T-helper 17 cell (primary cell): ENCODE measurements around the gene ARHGAP4. TPM values are rescaled to one million over a fixed set of nuclear protein-coding genes. Genes with fewer than 3 reads are reported as not detected.

Experiments used
- ATAC-seq: fragments of 150-1000 bp; cut with Tn5 transposase; 2 replicates; pipeline ENCODE4 v1.10.0; 2021; ENCODE audit warnings: mild to moderate bottlenecking, moderate library complexity
- DNase-seq, 3 donors: peaks; one replicate each; pipeline versions ENCODE4 v3.0.0 to v3.0.0-alpha.2; 2020 to 2021
- H3K9me3 ChIP-seq: one replicate; pipeline ENCODE4 v1.7.0; 2013; ENCODE audit warnings: low read length, mild to moderate bottlenecking; ENCODE audit not compliant: control insufficient read depth, poor library complexity, severe bottlenecking
- H3K27ac Mint-ChIP-seq: one replicate; pipeline ENCODE4 v1.8.0; 2022; ENCODE audit warnings: mild to moderate bottlenecking, moderate library complexity, mixed read lengths
- H3K27me3 Mint-ChIP-seq: one replicate; pipeline ENCODE4 v1.8.0; 2022; ENCODE audit warnings: mixed read lengths
- H3K36me3 Mint-ChIP-seq: one replicate; pipeline ENCODE4 v1.8.0; 2022; ENCODE audit warnings: low read depth, mixed read lengths
- H3K4me1 Mint-ChIP-seq: one replicate; pipeline ENCODE4 v1.8.0; 2022; ENCODE audit warnings: mild to moderate bottlenecking, mixed read lengths
- H3K4me3 Mint-ChIP-seq: one replicate; pipeline ENCODE4 v1.8.0; 2022; ENCODE audit warnings: mild to moderate bottlenecking, moderate library complexity, mixed read lengths
- total RNA-seq, 4 donors: library from RNA in 2 of 4; stranded (reverse) in 2 of 4; gene quantifications; one replicate each; pipeline ENCODE4 v1.2.3 and lab custom pipeline; 2022 to 2026

ARHGAP4 gene
- total RNA-seq, 2 donors from 2014 or later, result 374 to 404 TPM

DNA sequence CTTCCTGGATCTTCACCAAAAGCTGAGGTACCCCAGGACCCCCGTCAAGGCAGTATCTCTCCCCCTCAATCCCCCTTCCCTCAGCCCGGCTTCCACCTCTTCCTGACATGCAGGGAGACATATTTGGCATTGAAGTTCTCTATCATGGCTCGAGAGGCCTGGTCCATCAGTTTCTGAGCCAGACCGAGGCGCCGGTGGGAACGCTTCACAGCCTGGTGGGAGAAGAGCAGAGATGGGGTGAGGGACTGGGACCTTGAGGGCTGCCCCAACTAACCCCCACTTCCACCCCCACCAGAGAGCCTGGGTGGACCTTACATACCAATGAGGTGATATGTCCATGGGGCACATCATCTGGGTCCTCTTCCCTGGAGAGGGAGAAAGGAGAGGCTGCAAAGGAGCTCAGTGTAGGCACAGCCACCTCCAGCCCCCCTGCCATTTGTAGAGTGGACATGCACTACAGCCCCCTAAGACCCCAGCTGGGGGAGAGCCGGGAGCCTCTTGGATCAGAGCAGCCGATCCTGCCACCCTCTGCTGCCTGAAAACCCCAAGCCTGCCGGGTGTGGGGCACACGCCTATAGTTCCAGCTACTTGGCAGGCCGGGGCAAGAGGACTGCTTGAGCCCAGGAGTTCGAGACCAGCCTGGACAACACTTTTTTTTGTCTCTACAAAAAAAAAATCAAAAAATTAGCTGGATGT, 6.3 kb upstream of the ARHGAP4 start:
- DNase-seq (no peak), ATAC-seq (no peak)
- H3K9me3 ChIP-seq, result no peaks in the 10 kb centered on the region
- no peak overlapping the region for H3K27ac Mint-ChIP-seq
- no peaks in the 10 kb centered on the region for H3K27me3 Mint-ChIP-seq
- peaks cover 10% of the 10 kb centered on the region for H3K4me1 Mint-ChIP-seq
- H3K4me3 Mint-ChIP-seq, result no peak overlapping the region
- H3K36me3 Mint-ChIP-seq, result no peaks in the 10 kb centered on the region

DNA sequence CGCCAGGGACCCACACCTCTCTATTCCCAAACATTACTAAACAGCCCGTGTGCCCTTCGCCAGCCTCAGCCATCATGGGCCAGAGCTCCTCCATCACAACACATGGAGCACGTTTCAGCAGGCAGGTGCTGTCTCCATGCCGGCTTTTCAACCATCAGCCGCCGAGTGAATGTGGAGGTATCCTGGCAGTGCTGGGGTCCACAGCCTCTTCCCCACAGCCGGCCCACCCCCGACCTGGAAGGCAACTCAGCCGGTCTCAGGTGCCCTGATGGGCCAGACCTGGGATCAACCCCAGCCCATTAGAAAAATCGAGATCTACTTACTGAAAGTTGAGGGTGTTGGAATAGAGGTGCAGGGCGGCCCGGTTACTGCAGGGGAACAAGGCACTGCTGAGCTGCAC, 5.7 kb upstream of the ARHGAP4 start:
- Mint-ChIP-seq H3K27ac (peak overlapping the region; percentile 74), H3K27me3 (no peaks in the 10 kb centered on the region), H3K36me3 (no peaks in the 10 kb centered on the region), H3K4me1 (peaks cover 12% of the 10 kb centered on the region), H3K4me3 (no peak overlapping the region)
- DNase-seq, result no peak
- no peaks in the 10 kb centered on the region for H3K9me3 ChIP-seq
- no peak for ATAC-seq

DNA sequence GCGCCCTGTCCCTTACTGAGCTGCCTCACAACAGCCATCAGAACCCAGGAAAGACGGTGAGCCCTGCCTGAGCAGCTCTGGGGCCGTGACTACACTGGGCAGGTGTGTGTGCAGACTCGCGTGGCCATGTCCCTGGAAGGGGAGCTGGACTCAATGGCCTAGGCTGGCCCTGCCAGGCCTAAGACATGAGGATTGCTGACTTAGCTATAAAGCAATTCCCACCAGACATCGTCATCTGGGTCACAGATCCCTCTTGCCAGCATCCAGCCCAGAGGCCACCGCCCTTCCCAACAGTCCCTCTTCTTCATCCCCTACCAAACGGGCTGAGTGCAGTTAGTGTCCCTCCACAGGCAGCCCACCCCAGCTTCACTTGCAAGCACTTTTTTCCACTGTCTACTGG, 5.1 kb upstream of the ARHGAP4 start:
- Mint-ChIP-seq H3K4me3 (no peak overlapping the region), H3K27me3 (no peaks in the 10 kb centered on the region), H3K4me1 (peaks cover 10% of the 10 kb centered on the region), H3K27ac (peak overlapping the region; percentile 74), H3K36me3 (no peaks in the 10 kb centered on the region)
- DNase-seq (no peak), ATAC-seq (no peak)
- H3K9me3 ChIP-seq, result no peaks in the 10 kb centered on the region

DNA sequence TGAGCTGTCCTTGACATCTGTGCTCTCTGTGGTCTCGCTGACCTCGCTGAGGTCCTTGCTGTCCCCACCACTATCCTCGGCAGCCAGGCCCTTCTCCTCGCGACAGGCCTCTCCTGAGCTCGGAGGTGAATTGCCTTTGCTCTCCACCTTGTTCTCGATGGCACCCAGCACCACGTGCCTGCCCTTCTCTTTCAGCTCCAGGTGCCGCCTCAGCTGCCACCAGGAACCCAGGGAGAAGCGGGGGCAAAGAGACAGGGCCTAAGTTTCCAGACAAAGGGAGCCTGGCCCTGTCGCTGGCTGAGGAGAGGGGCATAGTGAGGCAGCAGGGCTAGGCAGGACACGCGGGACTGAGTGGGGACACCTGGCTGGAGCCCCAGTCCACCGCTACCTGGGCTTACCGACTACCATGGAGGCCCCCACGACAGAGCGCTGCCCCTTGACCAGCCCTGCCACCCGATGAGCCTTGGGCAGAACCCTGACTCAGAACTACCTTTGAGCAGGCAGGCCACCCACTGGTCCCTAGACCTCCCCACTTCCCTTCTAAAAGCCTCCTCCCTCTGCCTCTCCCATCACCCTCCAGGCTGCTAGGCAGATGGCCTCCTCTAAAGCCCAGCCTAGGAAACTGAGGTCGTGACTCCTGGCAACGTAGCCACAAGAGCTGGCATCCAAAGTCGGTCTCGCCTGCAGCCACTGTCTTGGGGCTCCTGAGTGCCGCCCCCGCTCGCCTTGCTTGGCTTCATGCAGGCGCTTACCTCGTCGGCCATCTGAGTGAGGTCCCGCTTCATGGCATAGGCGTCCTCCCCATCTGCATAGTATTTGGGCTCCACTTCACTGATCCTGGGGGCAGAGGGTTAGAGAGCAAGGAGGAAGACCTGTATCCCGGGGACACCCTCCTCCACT, 4.2 kb upstream of the ARHGAP4 start:
- Mint-ChIP-seq H3K4me3 (no peak overlapping the region), H3K27ac (no peak overlapping the region)

DNA sequence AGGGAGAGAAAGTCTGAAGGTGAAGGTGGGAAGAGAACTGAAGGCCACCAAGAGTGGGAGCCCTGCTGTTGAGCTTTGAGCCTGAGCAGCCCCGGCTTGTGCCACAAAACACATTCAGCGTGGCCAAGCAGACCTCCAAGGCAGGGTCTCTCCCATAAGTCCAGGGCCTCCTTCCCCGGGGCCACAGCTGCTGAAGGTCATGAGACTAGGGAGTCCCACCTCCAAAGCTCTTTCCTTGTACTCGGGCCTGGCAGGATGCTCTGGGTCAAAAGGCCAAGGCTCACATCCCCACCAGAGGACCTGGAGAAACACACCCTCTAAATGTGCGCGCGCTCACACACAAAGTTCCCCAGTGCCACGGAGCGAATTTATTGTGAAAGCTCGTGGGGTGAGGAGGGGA, 3.5 kb upstream of the ARHGAP4 start:
- H3K27me3 Mint-ChIP-seq, result no peaks in the 10 kb centered on the region
- H3K27ac Mint-ChIP-seq, result no peak overlapping the region
- no peak overlapping the region for H3K4me3 Mint-ChIP-seq
- no peak for ATAC-seq
- DNase-seq, result no peak
- no peaks in the 10 kb centered on the region for H3K36me3 Mint-ChIP-seq
- no peaks in the 10 kb centered on the region for H3K9me3 ChIP-seq
- peaks cover 12% of the 10 kb centered on the region for H3K4me1 Mint-ChIP-seq

More for the DNA sequence above, 4.2 kb upstream of the ARHGAP4 start:
- Mint-ChIP-seq H3K36me3 (no peaks in the 10 kb centered on the region), H3K27me3 (no peaks in the 10 kb centered on the region), H3K4me1 (peaks cover 10% of the 10 kb centered on the region)
- no peak for ATAC-seq
- no peak for DNase-seq
- no peaks in the 10 kb centered on the region for H3K9me3 ChIP-seq

- Mint-ChIP-seq H3K4me3 (peak overlapping the region; percentile 55), H3K4me1 (peaks cover 15% of the 10 kb centered on the region), H3K27me3 (no peaks in the 10 kb centered on the region), H3K27ac (peak overlapping the region; percentile 95), H3K36me3 (no peaks in the 10 kb centered on the region)
- no peaks in the 10 kb centered on the region for H3K9me3 ChIP-seq
- no peak for DNase-seq
- ATAC-seq, result no peak
Observed at GRCh38 chrX:153928846-153929245, 2.8 kb upstream of the ARHGAP4 start.

GRCh38 chrX:153927922-153928760, 2.1 kb upstream of the ARHGAP4 start:
- peak; percentile 79 for ATAC-seq
- no peaks in the 10 kb centered on the region for H3K36me3 Mint-ChIP-seq
- H3K9me3 ChIP-seq, result no peaks in the 10 kb centered on the region
- no peaks in the 10 kb centered on the region for H3K27me3 Mint-ChIP-seq
- H3K4me3 Mint-ChIP-seq, result peak overlapping the region; percentile 92
- peak; percentile 83 to 90 (median 84) for DNase-seq
- H3K4me1 Mint-ChIP-seq, result peaks cover 19% of the 10 kb centered on the region
- H3K27ac Mint-ChIP-seq, result peak overlapping the region; percentile 95

- Mint-ChIP-seq H3K4me3 (peak overlapping the region; percentile 92), H3K27ac (peak overlapping the region; percentile 95), H3K36me3 (no peaks in the 10 kb centered on the region), H3K4me1 (peaks cover 21% of the 10 kb centered on the region), H3K27me3 (no peaks in the 10 kb centered on the region)
- no peak for DNase-seq
- no peak for ATAC-seq
- H3K9me3 ChIP-seq, result no peaks in the 10 kb centered on the region
Observed at GRCh38 chrX:153927672-153927921, 1.5 kb upstream of the ARHGAP4 start.

DNA sequence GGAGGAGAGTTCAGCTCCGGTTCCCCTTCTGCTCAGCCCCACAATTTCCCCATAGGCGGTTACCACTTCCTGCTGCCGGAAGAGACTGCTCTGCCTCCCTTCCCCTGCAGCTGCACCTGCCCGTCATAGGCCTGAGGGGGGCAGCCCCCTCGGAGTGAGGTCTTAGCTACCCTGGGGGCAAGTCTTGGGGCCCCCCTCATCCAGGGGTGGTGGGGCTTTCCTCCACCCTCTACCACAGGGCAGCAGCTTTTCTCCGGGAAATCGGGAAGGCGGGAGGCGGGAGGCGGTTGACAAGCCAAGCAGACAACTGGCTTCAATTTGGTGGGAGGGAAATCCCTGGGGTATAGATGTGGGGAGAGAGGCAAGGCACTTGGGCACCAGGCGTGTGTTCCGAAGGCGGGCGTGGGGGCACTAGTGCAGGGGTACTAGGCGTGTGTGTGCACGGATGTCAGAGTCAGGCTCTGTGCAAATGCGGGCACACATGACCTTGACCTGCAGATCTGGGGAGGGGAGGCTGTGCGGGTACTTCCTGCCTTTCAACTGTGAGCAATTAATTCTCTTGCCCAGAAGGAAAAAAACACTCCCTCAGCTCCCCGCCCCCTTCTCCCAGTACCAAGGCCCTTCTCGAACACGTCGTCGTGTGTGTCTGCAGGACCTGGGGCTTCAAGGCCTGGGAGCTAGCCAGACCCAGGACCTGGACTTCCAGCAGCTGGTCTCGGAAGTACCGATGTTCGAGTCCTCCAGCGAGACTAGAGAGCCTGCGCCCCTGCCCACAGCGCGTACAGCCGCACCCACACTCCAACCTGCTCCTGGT, 1.0 kb upstream of the ARHGAP4 start:
- H3K36me3 Mint-ChIP-seq, result no peaks in the 10 kb centered on the region
- DNase-seq (peak; percentile 62 to 73 (median 64)), ATAC-seq (peak; percentile 60)
- peak overlapping the region; percentile 95 for H3K27ac Mint-ChIP-seq
- H3K9me3 ChIP-seq, result no peaks in the 10 kb centered on the region
- H3K27me3 Mint-ChIP-seq, result no peaks in the 10 kb centered on the region
- H3K4me1 Mint-ChIP-seq, result peaks cover 23% of the 10 kb centered on the region
- H3K4me3 Mint-ChIP-seq, result peak overlapping the region; percentile 92

DNA sequence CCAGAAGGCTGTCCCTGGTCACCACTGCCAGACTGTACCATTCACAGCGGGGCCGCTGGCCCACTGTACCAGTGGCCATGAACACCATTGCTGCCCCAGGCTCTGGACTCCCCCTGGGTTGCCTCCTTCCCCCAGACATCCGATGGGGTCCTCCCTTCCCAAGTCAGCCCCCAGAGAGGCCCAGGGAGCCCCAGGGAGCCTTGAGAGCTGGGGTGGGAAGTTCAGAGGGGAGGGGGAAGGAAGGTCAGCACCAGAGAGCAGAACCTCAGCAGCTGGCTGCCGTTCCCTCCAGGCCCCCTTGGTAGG, 441 bp upstream of the ARHGAP4 start:
- peak overlapping the region; percentile 92 for H3K4me3 Mint-ChIP-seq
- H3K36me3 Mint-ChIP-seq, result no peaks in the 10 kb centered on the region
- H3K27me3 Mint-ChIP-seq, result no peaks in the 10 kb centered on the region
- ATAC-seq, result no peak
- H3K9me3 ChIP-seq, result no peaks in the 10 kb centered on the region
- no peak for DNase-seq
- peak overlapping the region; percentile 95 for H3K27ac Mint-ChIP-seq
- peaks cover 21% of the 10 kb centered on the region for H3K4me1 Mint-ChIP-seq

GRCh38 chrX:153925387-153925738, 701 bp downstream of the ARHGAP4 start:
- peak overlapping the region; percentile 90 for H3K27ac Mint-ChIP-seq

DNA sequence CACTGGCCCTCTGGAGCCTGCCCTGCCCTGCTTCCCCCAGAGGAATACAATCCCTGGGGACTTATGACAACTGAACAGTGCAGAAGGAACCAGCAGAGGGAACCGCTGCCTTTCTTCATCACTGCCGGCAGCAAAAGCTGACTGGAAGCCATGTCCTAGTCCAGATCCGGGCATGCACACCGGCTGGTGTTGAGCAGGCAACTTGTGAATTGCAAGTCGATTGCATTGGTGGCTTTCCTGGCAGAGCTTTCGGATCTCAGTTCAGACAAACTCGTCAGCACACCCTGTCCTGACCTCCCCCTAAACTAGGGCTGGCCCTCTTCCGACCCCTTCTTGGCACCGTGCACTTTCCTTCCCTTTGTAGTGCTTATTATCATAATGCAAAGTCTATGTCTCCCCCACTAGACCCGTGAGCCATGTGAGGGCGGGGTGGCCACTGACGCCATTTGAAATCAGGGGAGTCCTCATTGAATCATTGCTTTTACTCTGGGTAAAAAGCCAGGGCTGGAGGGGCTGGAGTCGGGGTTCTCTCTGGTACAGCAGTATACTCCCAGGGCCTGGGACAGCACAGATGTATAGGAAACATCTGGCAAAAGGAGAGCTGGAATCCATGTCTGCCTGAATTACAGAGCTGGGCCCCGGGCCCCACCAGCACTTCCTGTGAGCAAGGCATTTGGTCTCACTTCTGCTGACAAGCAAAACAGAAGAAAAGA, 1.8 kb downstream of the ARHGAP4 start:
- no peak for ATAC-seq
- Mint-ChIP-seq H3K27me3 (no peaks in the 10 kb centered on the region), H3K36me3 (no peaks in the 10 kb centered on the region), H3K4me3 (peak overlapping the region; percentile 92), H3K27ac (peak overlapping the region; percentile 90), H3K4me1 (peaks cover 22% of the 10 kb centered on the region)
- peak in 2 of 3 donors; percentile 25 to 38 for DNase-seq
- H3K9me3 ChIP-seq, result no peaks in the 10 kb centered on the region

More at GRCh38 chrX:153925387-153925738, 701 bp downstream of the ARHGAP4 start:
- H3K36me3 Mint-ChIP-seq, result no peaks in the 10 kb centered on the region
- no peak for DNase-seq
- H3K27me3 Mint-ChIP-seq, result no peaks in the 10 kb centered on the region
- H3K4me1 Mint-ChIP-seq, result peaks cover 19% of the 10 kb centered on the region
- ATAC-seq, result no peak
- peak overlapping the region; percentile 92 for H3K4me3 Mint-ChIP-seq
- no peaks in the 10 kb centered on the region for H3K9me3 ChIP-seq
